HepG2 (cell line): ENCODE results near the gene ARHGDIG. TPM values are rescaled to one million over a fixed set of nuclear protein-coding genes. Genes with fewer than 3 reads are reported as not detected.

Experiments
- ATAC-seq: fragments of 200-7000 bp; cut with Tn5 transposase; 3 replicates; pipeline ENCODE4 v1.9.1; 2020; ENCODE audit warnings: mild to moderate bottlenecking, moderate library complexity
- BruUV-seq: library from RNA; stranded (reverse); fragments of 400-500 nt; replicated peaks from 2 replicates; lab custom pipeline; 2021; lab: Mats Ljungman, UMichigan
- CTCF ChIA-PET: fragments of 300-600 bp; formaldehyde crosslinking; extraction: SDS; loops from one replicate; lab custom pipeline; 2021; ENCODE audit warnings: low total read pairs, inconsistent platforms, low intra/inter-chr PET ratio; lab: Yijun Ruan, JAX
- POLR2A ChIA-PET: fragments of 350-600 bp; sonication (Branson Sonifier 250); formaldehyde crosslinking; loops from one replicate; lab custom pipeline; 2020; ENCODE audit warnings: antibody characterized with exemption, inconsistent platforms; lab: Yijun Ruan, JAX
- DNase-seq: peaks from one replicate; pipeline ENCODE4 v3.0.0-alpha.2; 2015; ENCODE audit warnings: low spot score
- FAIRE-seq: peaks from 3 replicates; lab custom pipeline; 2011; peaks lifted over from hg19 to GRCh38; lab: Jason Lieb, UNC
- H2AFZ ChIP-seq: one replicate; pipeline ENCODE4 v1.6.1; 2011; ENCODE audit warnings: low read length, inconsistent platforms
- H3K27ac ChIP-seq: fragments of 300-600 bp; 3 replicates; pipeline ENCODE4 v1.8.0; 2011; ENCODE audit warnings: mixed run types, mild to moderate bottlenecking, mixed read lengths, low read length, inconsistent platforms; ENCODE audit not compliant: insufficient read depth; ENCODE audit errors: extremely low read length
- H3K27me3 ChIP-seq, 2 experiments: fragments of 200-600 bp in 1 of 2; 2 replicates in 1 of 2; 3 replicates in 1 of 2; pipeline versions ENCODE4 v1.6.0 to v1.8.0; 2011; ENCODE audit warnings: low read length in 2 of 2, mild to moderate bottlenecking in 2 of 2, moderate library complexity in 2 of 2, inconsistent platforms in 1 of 2; ENCODE audit not compliant: insufficient read depth in 2 of 2, control insufficient read depth in 1 of 2
- H3K36me3 ChIP-seq, 2 experiments: fragments of 200-600 bp in 1 of 2; replicated peaks in 1 of 2; 2 replicates in 1 of 2; 3 replicates in 1 of 2; pipeline versions ENCODE4 v1.5.1 to v1.8.0; 2011; ENCODE audit warnings: low read length in 2 of 2, inconsistent platforms in 1 of 2; ENCODE audit not compliant: insufficient read depth in 2 of 2, control insufficient read depth in 1 of 2
- H3K4me1 ChIP-seq: 2 replicates; pipeline ENCODE4 v1.5.1; 2012; ENCODE audit warnings: low read length, inconsistent platforms; ENCODE audit not compliant: insufficient read depth
- H3K4me2 ChIP-seq: 2 replicates; pipeline ENCODE4 v1.6.0; 2011; ENCODE audit warnings: low read depth, low read length, inconsistent platforms
- H3K4me3 ChIP-seq, 3 experiments: fragments of 200-600 bp in 1 of 3; sonication (generic), shearing (Covaris generic) in 1 of 3; replicated peaks in 1 of 3; 2 replicates each; pipeline ENCODE4 v1.5.1; 2011 to 2016; ENCODE audit warnings: low read length in 3 of 3, inconsistent platforms in 2 of 3, low read depth in 2 of 3, mild to moderate bottlenecking in 2 of 3, control low read depth in 1 of 3, mixed read lengths in 1 of 3; ENCODE audit not compliant: insufficient read depth in 1 of 3
- H3K79me2 ChIP-seq: one replicate; pipeline ENCODE4 v1.6.1; 2011; ENCODE audit warnings: low read length, inconsistent platforms; ENCODE audit not compliant: insufficient read depth
- H3K9ac ChIP-seq: 2 replicates; pipeline ENCODE4 v1.6.0; 2011; ENCODE audit warnings: mild to moderate bottlenecking, low read depth, low read length, inconsistent platforms; ENCODE audit not compliant: insufficient read depth
- H3K9me3 ChIP-seq: 2 replicates; pipeline ENCODE4 v1.5.1; 2012; ENCODE audit warnings: mild to moderate bottlenecking, low read length
- H4K20me1 ChIP-seq: 2 replicates; pipeline ENCODE4 v1.6.0; 2011; ENCODE audit warnings: inconsistent platforms, mild to moderate bottlenecking, low read length, moderate library complexity; ENCODE audit not compliant: insufficient read depth
- FIP1L1 ChIP-seq: fragments of 200-400 bp; formaldehyde crosslinking; IDR thresholded peaks from 2 replicates; pipeline ENCODE4 v1.6.1; 2018; ENCODE audit warnings: low read depth, mild to moderate bottlenecking, low read length, moderate library complexity, borderline replicate concordance; ENCODE audit not compliant: insufficient read depth
- MAFF ChIP-seq: IDR thresholded peaks from 2 replicates; pipeline ENCODE4 v1.6.1; 2011; ENCODE audit warnings: low read depth, low read length, improper control_type of control experiment
- MAFK ChIP-seq, 2 experiments: IDR thresholded peaks in 1 of 2; conservative IDR thresholded peaks in 1 of 2; 2 replicates each; pipeline ENCODE4 v1.6.1; 2011; ENCODE audit warnings: improper control_type of control experiment in 2 of 2, low read length in 2 of 2
- POLR2A ChIP-seq, 2 experiments: IDR thresholded peaks; 2 replicates each; pipeline ENCODE4 v1.6.1; 2011; ENCODE audit warnings: low read depth in 2 of 2, low read length in 2 of 2, mild to moderate bottlenecking in 1 of 2, moderate library complexity in 1 of 2; ENCODE audit not compliant: insufficient read depth in 1 of 2
- TCF12 ChIP-seq, 2 experiments: fragments of 450-650 bp in 1 of 2; sonication (generic) in 1 of 2; formaldehyde crosslinking in 1 of 2; IDR thresholded peaks; 2 replicates each; pipeline versions ENCODE4 v1.6.1 to v1.8.0; 2017 to 2022; ENCODE audit warnings: antibody characterized with exemption in 1 of 2, mild to moderate bottlenecking in 1 of 2, missing genetic modification reagents in 1 of 2, moderate library complexity in 1 of 2
- ZFYVE20 ChIP-seq: sonication (generic); formaldehyde crosslinking; IDR thresholded peaks from 2 replicates; pipeline ENCODE4 v1.8.0; 2023; ENCODE audit warnings: low read depth, mild to moderate bottlenecking, moderate library complexity, missing genetic modification reagents, borderline replicate concordance
- ZNF33B ChIP-seq: sonication (generic); formaldehyde crosslinking; IDR thresholded peaks from 2 replicates; pipeline ENCODE4 v1.5.1; 2020; ENCODE audit warnings: mild to moderate bottlenecking, missing genetic modification reagents
- ZNF550 ChIP-seq: sonication (generic); formaldehyde crosslinking; IDR thresholded peaks from 2 replicates; pipeline ENCODE4 v1.4.0; 2020; ENCODE audit warnings: mild to moderate bottlenecking, missing genetic modification reagents, borderline replicate concordance
- ZNF891 ChIP-seq: sonication (generic); formaldehyde crosslinking; IDR thresholded peaks from 2 replicates; pipeline ENCODE4 v1.5.0; 2020; ENCODE audit warnings: mild to moderate bottlenecking, missing genetic modification reagents
- whole genome bisulfite sequencing: methylation state at CpG from one replicate; pipeline ENCODE4 v1.1.6; 2017; ENCODE audit warnings: low lambda C conversion rate; 5-methylcytosine and 5-hydroxymethylcytosine counted together
- in situ Hi-C: cut with HindIII; loops from 2 replicates; pipeline ENCODE4 v1.10.0; 2017; ENCODE audit warnings: low pct_unique_long_range_greater_than_20kb; ENCODE audit not compliant: extremely low pct_ligation_motif_present
- intact Hi-C: fragments of 100-400 bp; cut with micrococcal nuclease; formaldehyde crosslinking; loops from one replicate; pipeline ENCODE4 v1.10.0; 2022; ENCODE audit not compliant: unreplicated experiment
- polyA plus RNA-seq, 8 experiments: library from polyadenylated mRNA; depleted of rRNA in 3 of 8; stranded (reverse) in 7 of 8; unstranded in 1 of 8; fragments of >200 nt; fragmentation: Illumina TruSeq in 4 of 8; extraction: Trizol in 4 of 8; gene quantifications; 2 replicates each; pipeline versions ENCODE4 v1.2.1 to v1.2.3, GENCODE V29; 2011 to 2016; ENCODE audit warnings: low read depth in 4 of 8, missing spikeins in 1 of 8, mixed read lengths in 1 of 8; ENCODE audit not compliant: insufficient read depth in 1 of 8
- total RNA-seq, 5 experiments: library from RNA; depleted of rRNA; stranded (reverse); fragments of >200 nt; fragmentation: Illumina TruSeq; extraction: Trizol; gene quantifications; 2 replicates each; pipeline ENCODE4 v1.2.3, GENCODE V29; 2016; ENCODE audit warnings: low read depth in 1 of 5
- TF ChIP-seq, protein P1 (sequence below): sonication (generic); formaldehyde crosslinking; IDR thresholded peaks from 2 replicates; pipeline ENCODE4 v1.5.1; 2020; ENCODE audit warnings: mild to moderate bottlenecking, missing genetic modification reagents, borderline replicate concordance
- TF ChIP-seq, protein P2 (sequence below): sonication (generic); formaldehyde crosslinking; IDR thresholded peaks from 2 replicates; pipeline ENCODE4 v1.9.0; 2021; ENCODE audit warnings: missing genetic modification reagents, mild to moderate bottlenecking, borderline replicate concordance
- TF ChIP-seq, protein P3 (sequence below): IDR thresholded peaks from 2 replicates; pipeline ENCODE4 v1.6.1; 2016
- TF ChIP-seq, protein P4 (sequence below): sonication (generic); formaldehyde crosslinking; IDR thresholded peaks from 2 replicates; pipeline ENCODE4 v1.8.0; 2022; ENCODE audit warnings: mild to moderate bottlenecking, missing genetic modification reagents; ENCODE audit not compliant: insufficient replicate concordance

The ARHGDIG gene
- total and polyA plus RNA-seq, 2 of the 13 experiments (the other 11 are each of a cell fraction or from before 2014, with no cell fraction given): 0.24 to 0.48 TPM

DNA sequence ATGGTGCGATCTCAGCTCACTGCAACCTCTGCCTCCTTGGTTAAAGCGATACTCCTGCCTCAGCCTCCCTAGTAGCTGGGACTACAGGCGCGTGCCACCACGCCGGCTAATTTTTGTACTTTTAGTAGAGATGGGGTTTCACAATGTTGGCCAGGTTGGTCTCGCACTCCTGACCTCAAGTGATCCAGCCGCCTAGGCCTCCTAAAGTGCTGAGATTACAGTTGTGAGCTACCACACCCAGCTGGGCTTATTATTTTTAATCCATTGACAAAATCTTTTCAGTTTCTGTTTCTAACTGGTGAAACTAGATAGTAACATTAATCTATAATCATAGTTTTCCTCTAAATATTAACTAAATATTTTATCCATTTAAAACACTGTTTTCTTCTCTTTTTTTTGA, 39.8 kb upstream of the ARHGDIG start (continued):
- TF ChIP-seq, protein P1, sequence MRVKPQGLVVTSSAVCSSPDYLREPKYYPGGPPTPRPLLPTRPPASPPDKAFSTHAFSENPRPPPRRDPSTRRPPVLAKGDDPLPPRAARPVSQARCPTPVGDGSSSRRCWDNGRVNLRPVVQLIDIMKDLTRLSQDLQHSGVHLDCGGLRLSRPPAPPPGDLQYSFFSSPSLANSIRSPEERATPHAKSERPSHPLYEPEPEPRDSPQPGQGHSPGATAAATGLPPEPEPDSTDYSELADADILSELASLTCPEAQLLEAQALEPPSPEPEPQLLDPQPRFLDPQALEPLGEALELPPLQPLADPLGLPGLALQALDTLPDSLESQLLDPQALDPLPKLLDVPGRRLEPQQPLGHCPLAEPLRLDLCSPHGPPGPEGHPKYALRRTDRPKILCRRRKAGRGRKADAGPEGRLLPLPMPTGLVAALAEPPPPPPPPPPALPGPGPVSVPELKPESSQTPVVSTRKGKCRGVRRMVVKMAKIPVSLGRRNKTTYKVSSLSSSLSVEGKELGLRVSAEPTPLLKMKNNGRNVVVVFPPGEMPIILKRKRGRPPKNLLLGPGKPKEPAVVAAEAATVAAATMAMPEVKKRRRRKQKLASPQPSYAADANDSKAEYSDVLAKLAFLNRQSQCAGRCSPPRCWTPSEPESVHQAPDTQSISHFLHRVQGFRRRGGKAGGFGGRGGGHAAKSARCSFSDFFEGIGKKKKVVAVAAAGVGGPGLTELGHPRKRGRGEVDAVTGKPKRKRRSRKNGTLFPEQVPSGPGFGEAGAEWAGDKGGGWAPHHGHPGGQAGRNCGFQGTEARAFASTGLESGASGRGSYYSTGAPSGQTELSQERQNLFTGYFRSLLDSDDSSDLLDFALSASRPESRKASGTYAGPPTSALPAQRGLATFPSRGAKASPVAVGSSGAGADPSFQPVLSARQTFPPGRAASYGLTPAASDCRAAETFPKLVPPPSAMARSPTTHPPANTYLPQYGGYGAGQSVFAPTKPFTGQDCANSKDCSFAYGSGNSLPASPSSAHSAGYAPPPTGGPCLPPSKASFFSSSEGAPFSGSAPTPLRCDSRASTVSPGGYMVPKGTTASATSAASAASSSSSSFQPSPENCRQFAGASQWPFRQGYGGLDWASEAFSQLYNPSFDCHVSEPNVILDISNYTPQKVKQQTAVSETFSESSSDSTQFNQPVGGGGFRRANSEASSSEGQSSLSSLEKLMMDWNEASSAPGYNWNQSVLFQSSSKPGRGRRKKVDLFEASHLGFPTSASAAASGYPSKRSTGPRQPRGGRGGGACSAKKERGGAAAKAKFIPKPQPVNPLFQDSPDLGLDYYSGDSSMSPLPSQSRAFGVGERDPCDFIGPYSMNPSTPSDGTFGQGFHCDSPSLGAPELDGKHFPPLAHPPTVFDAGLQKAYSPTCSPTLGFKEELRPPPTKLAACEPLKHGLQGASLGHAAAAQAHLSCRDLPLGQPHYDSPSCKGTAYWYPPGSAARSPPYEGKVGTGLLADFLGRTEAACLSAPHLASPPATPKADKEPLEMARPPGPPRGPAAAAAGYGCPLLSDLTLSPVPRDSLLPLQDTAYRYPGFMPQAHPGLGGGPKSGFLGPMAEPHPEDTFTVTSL (CRISPR knock-in tag): no peak
- no peak for TF ChIP-seq ZNF550
- TF ChIP-seq, all 625 proteins: peak for 0

DNA sequence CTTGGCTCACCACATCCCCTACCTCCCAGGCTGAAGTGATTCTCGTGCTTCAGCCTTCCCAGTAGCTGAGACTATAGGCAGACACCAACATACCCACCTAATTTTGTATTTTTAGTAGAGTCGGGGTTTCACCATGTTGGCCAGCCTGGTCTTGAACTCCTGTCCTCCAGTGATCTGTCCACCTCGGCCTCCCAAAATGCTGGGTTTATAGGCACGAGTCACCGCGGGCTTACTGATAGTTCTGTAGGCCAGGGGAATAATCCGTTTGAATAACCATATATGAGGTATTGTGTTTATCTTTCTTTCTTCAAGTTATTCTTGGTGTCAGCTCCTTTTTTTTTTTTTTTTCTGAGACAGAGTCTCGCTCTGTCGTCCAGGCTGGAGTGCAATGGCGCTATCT, 38.1 kb upstream of the ARHGDIG start:
- no peaks in the 10 kb centered on the region for H3K9me3 ChIP-seq
- no TSS peak for BruUV-seq
- no peak overlapping the region for H3K9ac ChIP-seq
- H4K20me1 ChIP-seq: no peaks in the 10 kb centered on the region
- intact Hi-C loops (no loop called here), in situ Hi-C loops (no loop called here)
- WGBS: 95% methylated on average over 10 of the region's 10 CpGs
- H2AFZ ChIP-seq: no peak overlapping the region
- DNase-seq (no peak), FAIRE-seq (no peak), ATAC-seq (no peak)
- H3K79me2 ChIP-seq: no peaks in the 10 kb centered on the region
- ChIA-PET CTCF (no interaction called here), POLR2A (interaction anchor here (0.6 kb wide), 1 partner anchor 98 kb away, joined by 3 read pairs; no protein-coding TSS in a partner anchor)
- no peaks in the 10 kb centered on the region for H3K27me3 ChIP-seq
- H3K36me3 ChIP-seq: no peaks in the 10 kb centered on the region
- no peak overlapping the region for H3K4me2 ChIP-seq
- no peak overlapping the region for H3K27ac ChIP-seq
- no peak overlapping the region for H3K4me3 ChIP-seq
- H3K4me1 ChIP-seq: peaks cover 24% of the 10 kb centered on the region
- TF ChIP-seq, protein P2, sequence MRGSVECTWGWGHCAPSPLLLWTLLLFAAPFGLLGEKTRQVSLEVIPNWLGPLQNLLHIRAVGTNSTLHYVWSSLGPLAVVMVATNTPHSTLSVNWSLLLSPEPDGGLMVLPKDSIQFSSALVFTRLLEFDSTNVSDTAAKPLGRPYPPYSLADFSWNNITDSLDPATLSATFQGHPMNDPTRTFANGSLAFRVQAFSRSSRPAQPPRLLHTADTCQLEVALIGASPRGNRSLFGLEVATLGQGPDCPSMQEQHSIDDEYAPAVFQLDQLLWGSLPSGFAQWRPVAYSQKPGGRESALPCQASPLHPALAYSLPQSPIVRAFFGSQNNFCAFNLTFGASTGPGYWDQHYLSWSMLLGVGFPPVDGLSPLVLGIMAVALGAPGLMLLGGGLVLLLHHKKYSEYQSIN (CRISPR knock-in tag): no peak
- TF ChIP-seq ZNF33B (no peak), POLR2A (IDR thresholded peaks at IDR 0.05; ENCODE audit: insufficient read depth in 1 of 2, low read depth in 2 of 2, low read length in 2 of 2) (no peak), ZNF891 (CRISPR knock-in tag) (no peak), MAFK (conservative IDR thresholded peaks at IDR 0.05 in 1 of 2, IDR thresholded peaks at IDR 0.05 in 1 of 2; ENCODE audit: low read length in 2 of 2) (no peak), ZFYVE20 (CRISPR knock-in tag) (no peak), TCF12 (IDR thresholded peaks at IDR 0.05) (no peak), TCF12 (CRISPR knock-in tag; IDR thresholded peaks at IDR 0.05) (no peak), FIP1L1 (no peak), MAFF (no peak)
- TF ChIP-seq, protein P3, sequence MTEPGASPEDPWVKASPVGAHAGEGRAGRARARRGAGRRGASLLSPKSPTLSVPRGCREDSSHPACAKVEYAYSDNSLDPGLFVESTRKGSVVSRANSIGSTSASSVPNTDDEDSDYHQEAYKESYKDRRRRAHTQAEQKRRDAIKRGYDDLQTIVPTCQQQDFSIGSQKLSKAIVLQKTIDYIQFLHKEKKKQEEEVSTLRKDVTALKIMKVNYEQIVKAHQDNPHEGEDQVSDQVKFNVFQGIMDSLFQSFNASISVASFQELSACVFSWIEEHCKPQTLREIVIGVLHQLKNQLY: no peak
- TF ChIP-seq, protein P4, sequence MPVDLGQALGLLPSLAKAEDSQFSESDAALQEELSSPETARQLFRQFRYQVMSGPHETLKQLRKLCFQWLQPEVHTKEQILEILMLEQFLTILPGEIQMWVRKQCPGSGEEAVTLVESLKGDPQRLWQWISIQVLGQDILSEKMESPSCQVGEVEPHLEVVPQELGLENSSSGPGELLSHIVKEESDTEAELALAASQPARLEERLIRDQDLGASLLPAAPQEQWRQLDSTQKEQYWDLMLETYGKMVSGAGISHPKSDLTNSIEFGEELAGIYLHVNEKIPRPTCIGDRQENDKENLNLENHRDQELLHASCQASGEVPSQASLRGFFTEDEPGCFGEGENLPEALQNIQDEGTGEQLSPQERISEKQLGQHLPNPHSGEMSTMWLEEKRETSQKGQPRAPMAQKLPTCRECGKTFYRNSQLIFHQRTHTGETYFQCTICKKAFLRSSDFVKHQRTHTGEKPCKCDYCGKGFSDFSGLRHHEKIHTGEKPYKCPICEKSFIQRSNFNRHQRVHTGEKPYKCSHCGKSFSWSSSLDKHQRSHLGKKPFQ (CRISPR knock-in tag): no peak
